HL-60 (cell line): ENCODE measurements around the gene ZNF500.

Source experiments
- CTCF ChIP-seq: IDR thresholded peaks from one replicate; pipeline ENCODE4 v1.5.1; 2011; ENCODE audit warnings: low read length, control low read depth, inconsistent platforms; ENCODE audit not compliant: insufficient read depth
- GABPA ChIP-seq: IDR thresholded peaks from 2 replicates; pipeline ENCODE4 v1.6.1; 2012; ENCODE audit warnings: low read depth
- REST ChIP-seq: IDR thresholded peaks from 2 replicates; pipeline ENCODE4 v1.6.1; 2012; ENCODE audit warnings: low read depth; ENCODE audit not compliant: insufficient replicate concordance

- TF ChIP-seq CTCF (no peak), GABPA (no peak), REST (no peak)
Observed at GRCh38 chr16:4713663-4714501, 53.1 kb downstream of the ZNF500 start.
